Measurements from ENCODE around the gene PREPL. TPM values are rescaled to one million over a fixed set of nuclear protein-coding genes. Genes with fewer than 3 reads are reported as not detected.

PREPL gene
- total and polyA plus RNA-seq, 2 experiments from 2014 or later: 16.5 to 49.0 TPM

DNA sequence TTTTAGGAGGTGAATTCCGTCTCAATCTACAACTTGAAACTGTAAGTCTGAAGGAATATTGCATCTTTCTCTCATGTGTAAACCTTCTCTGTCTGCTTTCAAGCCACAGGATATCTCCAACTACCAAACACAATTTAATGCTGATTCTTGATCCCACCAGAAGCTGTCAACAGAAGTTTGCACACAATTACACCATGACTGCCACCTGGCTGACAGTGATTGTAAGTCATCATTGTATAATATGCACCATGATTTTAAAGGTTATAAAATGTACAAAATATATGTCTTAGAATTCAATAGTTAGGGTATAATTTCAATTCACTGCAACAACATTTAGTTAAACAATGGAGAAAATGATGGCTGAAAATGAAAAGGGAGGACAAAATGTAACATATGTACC is 18.4 kb downstream of the PREPL start:
- ATAC-seq (no peak), DNase-seq (ENCODE audit: low spot score) (peak; percentile 36)
- TF ChIP-seq ETS1 (IDR thresholded peaks at IDR 0.05) (no peak), CTCF (conservative IDR thresholded peaks at IDR 0.05; ENCODE audit: low read depth in 2 of 2) (peak; percentile 57 to 60)
- H3K4me1 Mint-ChIP-seq: no peaks in the 10 kb centered on the region
- H3K27me3 ChIP-seq (ENCODE audit: insufficient read depth): no peaks in the 10 kb centered on the region
- no peak overlapping the region for H3K27ac Mint-ChIP-seq
- peaks cover 14% of the 10 kb centered on the region; the same call in 2 of the 3 replicates for H3K36me3 Mint-ChIP-seq (ENCODE audit: low read depth)
- H2AFZ ChIP-seq: no peak overlapping the region
- H3K4me3 Mint-ChIP-seq: no peak overlapping the region
- no peaks in the 10 kb centered on the region for H3K9me3 Mint-ChIP-seq
- no peaks in the 10 kb centered on the region for H4K20me1 ChIP-seq (replicated peaks; ENCODE audit: insufficient read depth)
- H3F3A ChIP-seq (replicated peaks; ENCODE audit: low read depth): no peaks in the 10 kb centered on the region
- H3K79me2 ChIP-seq (replicated peaks; ENCODE audit: insufficient read depth): no peaks in the 10 kb centered on the region
- no peaks in the 10 kb centered on the region for H3K27me3 Mint-ChIP-seq (ENCODE audit: insufficient read depth, low read depth, poor library complexity)
- H3K27ac ChIP-seq (ENCODE audit: low read depth): no peak overlapping the region
- no peaks in the 10 kb centered on the region for H3K4me1 ChIP-seq (ENCODE audit: insufficient read depth)
- no peak overlapping the region for H3K4me3 ChIP-seq
- no peak overlapping the region for H3K4me2 ChIP-seq
- no peaks in the 10 kb centered on the region for H3K9me2 ChIP-seq (ENCODE audit: insufficient read depth)
- peaks cover 10% of the 10 kb centered on the region; the same call in 1 of the 2 replicates for H3K36me3 ChIP-seq (ENCODE audit: insufficient read depth)

- Mint-ChIP-seq H3K4me3 (no peak overlapping the region), H3K27me3 (ENCODE audit: insufficient read depth, low read depth, poor library complexity) (no peaks in the 10 kb centered on the region), H3K4me1 (no peaks in the 10 kb centered on the region), H3K36me3 (ENCODE audit: low read depth) (peaks cover 31% of the 10 kb centered on the region; the same call in 2 of the 3 replicates), H3K9me3 (no peaks in the 10 kb centered on the region), H3K27ac (no peak overlapping the region)
- H3K79me2 ChIP-seq (replicated peaks; ENCODE audit: insufficient read depth): no peaks in the 10 kb centered on the region
- no peaks in the 10 kb centered on the region for H4K20me1 ChIP-seq (replicated peaks; ENCODE audit: insufficient read depth)
- no peaks in the 10 kb centered on the region for H3K4me1 ChIP-seq (ENCODE audit: insufficient read depth)
- H3K9me2 ChIP-seq (ENCODE audit: insufficient read depth): no peaks in the 10 kb centered on the region
- no peaks in the 10 kb centered on the region for H3K36me3 ChIP-seq (ENCODE audit: insufficient read depth)
- H3F3A ChIP-seq (replicated peaks; ENCODE audit: low read depth): no peaks in the 10 kb centered on the region
- H3K27ac ChIP-seq (ENCODE audit: low read depth): no peak overlapping the region
- ATAC-seq: no peak
- no peaks in the 10 kb centered on the region for H3K27me3 ChIP-seq (ENCODE audit: insufficient read depth)
- no peak overlapping the region for H2AFZ ChIP-seq
- H3K4me3 ChIP-seq: no peak overlapping the region
- no peak overlapping the region for H3K4me2 ChIP-seq
- no peak for DNase-seq (ENCODE audit: low spot score)
- TF ChIP-seq NANOG (IDR thresholded peaks at IDR 0.05; ENCODE audit: borderline replicate concordance): no peak
- TF ChIP-seq ZNF114 (CRISPR knock-in tag; IDR thresholded peaks at IDR 0.05): no peak
- TF ChIP-seq EZH2 (IDR thresholded peaks at IDR 0.05; ENCODE audit: low read depth, unreplicated experiment): no peak
- TF ChIP-seq ETS1 (IDR thresholded peaks at IDR 0.05): no peak
- no peak for TF ChIP-seq ZNF331 (CRISPR knock-in tag; IDR thresholded peaks at IDR 0.05; ENCODE audit: low read depth)
- TF ChIP-seq, protein P1, sequence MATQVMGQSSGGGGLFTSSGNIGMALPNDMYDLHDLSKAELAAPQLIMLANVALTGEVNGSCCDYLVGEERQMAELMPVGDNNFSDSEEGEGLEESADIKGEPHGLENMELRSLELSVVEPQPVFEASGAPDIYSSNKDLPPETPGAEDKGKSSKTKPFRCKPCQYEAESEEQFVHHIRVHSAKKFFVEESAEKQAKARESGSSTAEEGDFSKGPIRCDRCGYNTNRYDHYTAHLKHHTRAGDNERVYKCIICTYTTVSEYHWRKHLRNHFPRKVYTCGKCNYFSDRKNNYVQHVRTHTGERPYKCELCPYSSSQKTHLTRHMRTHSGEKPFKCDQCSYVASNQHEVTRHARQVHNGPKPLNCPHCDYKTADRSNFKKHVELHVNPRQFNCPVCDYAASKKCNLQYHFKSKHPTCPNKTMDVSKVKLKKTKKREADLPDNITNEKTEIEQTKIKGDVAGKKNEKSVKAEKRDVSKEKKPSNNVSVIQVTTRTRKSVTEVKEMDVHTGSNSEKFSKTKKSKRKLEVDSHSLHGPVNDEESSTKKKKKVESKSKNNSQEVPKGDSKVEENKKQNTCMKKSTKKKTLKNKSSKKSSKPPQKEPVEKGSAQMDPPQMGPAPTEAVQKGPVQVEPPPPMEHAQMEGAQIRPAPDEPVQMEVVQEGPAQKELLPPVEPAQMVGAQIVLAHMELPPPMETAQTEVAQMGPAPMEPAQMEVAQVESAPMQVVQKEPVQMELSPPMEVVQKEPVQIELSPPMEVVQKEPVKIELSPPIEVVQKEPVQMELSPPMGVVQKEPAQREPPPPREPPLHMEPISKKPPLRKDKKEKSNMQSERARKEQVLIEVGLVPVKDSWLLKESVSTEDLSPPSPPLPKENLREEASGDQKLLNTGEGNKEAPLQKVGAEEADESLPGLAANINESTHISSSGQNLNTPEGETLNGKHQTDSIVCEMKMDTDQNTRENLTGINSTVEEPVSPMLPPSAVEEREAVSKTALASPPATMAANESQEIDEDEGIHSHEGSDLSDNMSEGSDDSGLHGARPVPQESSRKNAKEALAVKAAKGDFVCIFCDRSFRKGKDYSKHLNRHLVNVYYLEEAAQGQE (IDR thresholded peaks at IDR 0.05; ENCODE audit: unreplicated experiment): no peak
- TF ChIP-seq EZH2phosphoT487 (IDR thresholded peaks at IDR 0.05; ENCODE audit: unreplicated experiment): no peak
Measured at GRCh38 chr2:44335806-44336538, 25.3 kb downstream of the PREPL start.
